Measurements from ENCODE around the gene BPHL. TPM values are rescaled to one million over a fixed set of nuclear protein-coding genes. Genes with fewer than 3 reads are reported as not detected.

Gene BPHL
- total and polyA plus RNA-seq, 2 donors = 11.6 to 16.8 TPM

- Histone ChIP-seq H3K27me3 (ENCODE audit: control insufficient read depth in 2 of 2, insufficient read depth in 1 of 2, low read length in 1 of 2) (no peaks in the 10 kb centered on the region), H3K27ac (ENCODE audit: low read depth in 1 of 2, low read length in 1 of 2) (no peak overlapping the region), H3K36me3 (ENCODE audit: control insufficient read depth in 2 of 2, insufficient read depth in 2 of 2, low read length in 1 of 2) (no peaks in the 10 kb centered on the region), H3K9me3 (ENCODE audit: control insufficient read depth in 2 of 2, insufficient read depth in 1 of 2, low read length in 1 of 2) (no peaks in the 10 kb centered on the region), H3K4me3 (ENCODE audit: low read length in 2 of 2) (no peak overlapping the region), H3K4me1 (ENCODE audit: control insufficient read depth in 2 of 2, insufficient read depth in 2 of 2, low read length in 2 of 2) (no peaks in the 10 kb centered on the region)
- WGBS = 95% methylated on average over 2 of the region's 2 CpGs
- DNase-seq (ENCODE audit: low read depth in 6 of 9, low spot score in 9 of 9) = no peak
Measured at GRCh38 chr6:3201388-3201787, 82.9 kb downstream of the BPHL start.

Other genes with a start within 250 kb of the BPHL start
- gene SERPINB9, start 215.4 kb upstream of the BPHL start, total RNA-seq = 18.7 TPM
- gene SERPINB9, start 215.4 kb upstream of the BPHL start, polyA plus RNA-seq = 29.5 TPM
- 23.1 TPM for gene SERPINB6, start 147.1 kb upstream of the BPHL start, total RNA-seq
- 84.3 TPM for gene SERPINB6, start 147.1 kb upstream of the BPHL start, polyA plus RNA-seq
- 16.4 TPM for gene NQO2, start 118.8 kb upstream of the BPHL start, total RNA-seq
- 21.7 TPM for gene NQO2, start 118.8 kb upstream of the BPHL start, polyA plus RNA-seq
- 15.5 TPM for gene RIPK1, start 50.2 kb upstream of the BPHL start, total RNA-seq
- gene RIPK1, start 50.2 kb upstream of the BPHL start, polyA plus RNA-seq = 25.2 TPM
- 13.7 TPM for gene TUBB2A, start 38.8 kb downstream of the BPHL start, total RNA-seq
- 19.6 TPM for gene TUBB2A, start 38.8 kb downstream of the BPHL start, polyA plus RNA-seq
- 6.8 TPM for gene TUBB2B, start 108.9 kb downstream of the BPHL start, total RNA-seq
- 4.3 TPM for gene TUBB2B, start 108.9 kb downstream of the BPHL start, polyA plus RNA-seq
- 27.1 TPM for gene PSMG4, start 140.2 kb downstream of the BPHL start, total RNA-seq
- gene PSMG4, start 140.2 kb downstream of the BPHL start, polyA plus RNA-seq = 24.9 TPM

Measured in thymus (tissue), 11 donors.